Immature natural killer cell (primary cell): ENCODE data around the gene IL1RAPL2. TPM values are rescaled to one million over a fixed set of nuclear protein-coding genes. Genes with fewer than 3 reads are reported as not detected.

Experiments used
- DNase-seq, 3 donors: peaks; one replicate each; pipeline ENCODE4 v3.0.0; 2022; ENCODE audit warnings: mixed read lengths in 1 of 3
- H3K27ac Mint-ChIP-seq, 6 donors: one replicate each; pipeline ENCODE4 v1.8.0; 2020; ENCODE audit warnings: mixed read lengths in 6 of 6, mild to moderate bottlenecking in 5 of 6, inconsistent platforms in 4 of 6, moderate library complexity in 3 of 6
- H3K27me3 Mint-ChIP-seq, 3 donors: one replicate each; pipeline ENCODE4 v1.8.0; 2020 to 2021; ENCODE audit warnings: low read depth in 3 of 3, mild to moderate bottlenecking in 3 of 3, mixed read lengths in 3 of 3, moderate library complexity in 3 of 3, inconsistent platforms in 1 of 3
- H3K36me3 Mint-ChIP-seq, 3 donors: one replicate each; pipeline ENCODE4 v1.8.0; 2020; ENCODE audit warnings: mixed read lengths in 3 of 3, inconsistent platforms in 2 of 3, mild to moderate bottlenecking in 2 of 3
- H3K4me1 Mint-ChIP-seq, 2 donors: one replicate each; pipeline ENCODE4 v1.8.0; 2020; ENCODE audit warnings: inconsistent platforms in 2 of 2, mild to moderate bottlenecking in 2 of 2, mixed read lengths in 2 of 2, moderate library complexity in 1 of 2
- H3K4me3 Mint-ChIP-seq, 5 donors: one replicate each; pipeline ENCODE4 v1.8.0; 2020; ENCODE audit warnings: mild to moderate bottlenecking in 5 of 5, mixed read lengths in 5 of 5, inconsistent platforms in 3 of 5, moderate library complexity in 3 of 5
- H3K9me3 Mint-ChIP-seq, 6 donors: one replicate each; pipeline ENCODE4 v1.8.0; 2020; ENCODE audit warnings: mild to moderate bottlenecking in 6 of 6, mixed read lengths in 6 of 6, inconsistent platforms in 4 of 6, moderate library complexity in 3 of 6
- polyA plus RNA-seq, 3 donors: library from polyadenylated mRNA; unstranded; fragments of 300-500 nt; fragmentation: Illumina TruSeq; gene quantifications; one replicate each; pipeline ENCODE4 v1.2.3, GENCODE V29; 2021

The IL1RAPL2 gene
- polyA plus RNA-seq, 3 donors from 2014 or later, result not detected

DNA sequence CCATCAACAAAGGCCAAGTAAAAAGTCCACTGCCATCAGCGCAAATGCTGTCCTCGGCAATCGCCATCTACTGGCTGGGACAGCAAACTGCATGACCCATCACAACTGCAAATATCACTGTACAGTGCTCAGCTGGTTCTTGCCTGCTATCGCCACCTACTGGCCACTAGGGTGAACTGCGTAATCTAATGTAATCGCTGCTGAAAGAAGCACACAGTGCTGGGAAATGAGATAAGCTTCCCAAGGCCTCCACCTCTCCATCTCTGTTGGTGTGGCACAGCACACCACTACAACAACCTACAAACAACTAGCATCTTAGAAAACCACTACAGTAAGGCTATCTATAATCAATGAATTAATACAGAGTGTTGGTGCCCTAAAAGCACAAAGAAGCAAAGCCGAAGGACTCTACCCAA lies 356.2 kb downstream of the IL1RAPL2 start:
- no peaks in the 10 kb centered on the region for H3K9me3 Mint-ChIP-seq
- peak overlapping the region in 1 of 6 donors; percentile 5 for H3K27ac Mint-ChIP-seq
- no peaks in the 10 kb centered on the region for H3K4me1 Mint-ChIP-seq
- no peak overlapping the region for H3K4me3 Mint-ChIP-seq
- H3K36me3 Mint-ChIP-seq, result no peaks in the 10 kb centered on the region
- H3K27me3 Mint-ChIP-seq, result peaks cover 0 to 2% (median 2%) of the 10 kb centered on the region in 3 donors
- peak; percentile 50 to 71 (median 64) for DNase-seq

DNA sequence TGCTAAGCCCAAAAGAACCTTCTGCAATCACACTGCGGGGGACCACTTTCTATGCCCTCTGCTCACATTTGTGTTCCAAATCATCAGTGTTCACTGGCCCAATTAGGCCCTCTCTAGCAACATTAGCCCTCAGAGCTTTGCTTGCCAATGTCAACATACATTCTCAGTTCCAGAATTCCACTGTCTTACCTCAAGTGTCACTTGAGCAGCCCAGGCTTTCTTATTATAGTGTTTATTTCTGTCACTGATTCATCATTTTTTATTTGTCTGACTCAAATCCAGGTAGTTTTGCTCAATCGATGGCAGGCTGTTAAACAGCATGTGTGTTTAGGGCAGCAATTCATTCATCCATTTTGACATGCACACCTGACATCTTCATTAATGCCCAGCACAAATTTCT lies 363.3 kb downstream of the IL1RAPL2 start:
- peaks cover 0 to 9% (median 2%) of the 10 kb centered on the region in 3 donors for H3K27me3 Mint-ChIP-seq
- no peak overlapping the region for H3K27ac Mint-ChIP-seq
- no peaks in the 10 kb centered on the region for H3K4me1 Mint-ChIP-seq
- H3K36me3 Mint-ChIP-seq, result no peaks in the 10 kb centered on the region
- no peak overlapping the region for H3K4me3 Mint-ChIP-seq
- H3K9me3 Mint-ChIP-seq, result no peaks in the 10 kb centered on the region
- no peak for DNase-seq

DNA sequence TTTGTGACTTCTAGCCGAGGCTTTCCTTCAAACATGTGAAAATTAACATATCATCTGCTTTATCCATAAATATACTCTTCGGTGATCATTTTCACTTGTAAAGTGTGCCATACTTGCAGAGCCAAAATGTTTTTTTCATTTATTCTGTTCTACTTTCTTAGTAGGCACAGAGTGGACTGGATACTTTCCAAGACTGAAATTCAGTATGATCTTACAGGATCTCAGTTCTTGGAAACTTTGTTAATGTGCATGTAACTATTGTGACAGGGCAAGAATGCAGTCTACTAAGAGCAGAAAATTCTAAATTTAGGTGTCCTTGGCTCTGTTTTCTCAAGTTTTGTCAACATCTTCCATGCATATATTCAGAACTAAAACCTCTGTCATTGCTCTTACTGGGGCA lies 369.6 kb downstream of the IL1RAPL2 start:
- H3K27ac Mint-ChIP-seq, result no peak overlapping the region
- no peaks in the 10 kb centered on the region for H3K36me3 Mint-ChIP-seq
- H3K4me3 Mint-ChIP-seq, result no peak overlapping the region
- peaks cover 0 to 2% (median 0%) of the 10 kb centered on the region in 3 donors for H3K27me3 Mint-ChIP-seq
- no peaks in the 10 kb centered on the region for H3K9me3 Mint-ChIP-seq
- H3K4me1 Mint-ChIP-seq, result no peaks in the 10 kb centered on the region
- DNase-seq, result no peak

DNA sequence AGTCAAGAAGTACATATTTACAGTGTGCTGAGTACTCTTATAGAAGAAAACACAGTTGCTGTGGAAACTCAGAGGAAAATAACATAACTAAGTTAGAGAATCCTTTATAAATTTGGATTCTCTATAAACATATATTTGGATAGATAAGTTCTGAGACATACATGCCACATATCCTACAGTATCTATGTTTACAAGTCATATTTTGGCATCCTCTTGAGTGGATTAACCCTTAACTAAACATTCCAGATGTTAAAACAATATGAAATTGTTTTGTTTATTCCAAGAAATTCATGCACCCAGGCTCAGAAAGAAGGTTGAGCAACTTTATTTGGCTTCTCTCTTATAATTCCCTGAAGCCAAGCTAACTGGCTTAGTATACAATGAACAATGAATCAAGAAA lies 387.3 kb downstream of the IL1RAPL2 start:
- Mint-ChIP-seq H3K27ac (no peak overlapping the region), H3K9me3 (peaks cover 0 to 3% (median 0%) of the 10 kb centered on the region in 6 donors), H3K4me3 (no peak overlapping the region), H3K4me1 (no peaks in the 10 kb centered on the region), H3K36me3 (no peaks in the 10 kb centered on the region), H3K27me3 (no peaks in the 10 kb centered on the region)
- DNase-seq, result no peak

DNA sequence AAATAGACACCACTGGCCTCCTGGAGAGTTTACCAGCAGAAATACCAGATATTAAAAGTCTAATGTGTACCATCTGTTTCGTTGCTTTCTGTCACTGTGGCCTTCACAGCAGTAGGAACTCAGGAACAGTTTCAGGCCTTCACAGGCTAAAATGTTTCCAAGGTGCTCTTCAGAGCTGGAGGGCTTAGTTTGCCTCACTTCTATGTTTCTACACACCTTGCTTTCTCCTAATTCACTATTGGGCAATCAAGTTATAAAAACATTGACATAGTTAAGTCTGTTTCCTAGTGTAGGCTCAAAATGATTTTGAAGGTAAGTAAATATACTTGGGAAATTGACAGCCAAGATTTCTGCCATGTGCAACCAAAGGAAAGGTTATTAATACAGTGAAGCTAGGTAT lies 395.9 kb downstream of the IL1RAPL2 start:
- H3K36me3 Mint-ChIP-seq, result no peaks in the 10 kb centered on the region
- H3K4me1 Mint-ChIP-seq, result no peaks in the 10 kb centered on the region
- DNase-seq, result no peak

DNA sequence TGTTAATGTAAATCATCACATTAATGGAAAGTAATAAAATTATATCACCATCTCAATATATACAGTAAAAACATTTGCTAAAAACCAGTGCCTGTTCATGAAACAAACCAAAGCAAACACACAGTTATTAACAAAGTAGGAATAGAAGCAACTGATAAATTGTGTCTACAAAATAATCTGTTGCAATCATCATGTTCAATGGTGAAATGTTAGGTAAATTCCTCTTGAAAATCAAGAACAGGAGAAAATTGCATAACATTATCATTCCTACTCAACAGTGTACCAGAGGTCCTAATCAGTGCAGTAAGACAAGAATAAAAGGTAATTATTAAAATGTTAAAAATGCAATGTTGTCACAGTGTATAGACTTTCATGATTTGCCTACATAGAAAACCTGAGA lies 402.2 kb downstream of the IL1RAPL2 start:
- H3K4me3 Mint-ChIP-seq, result no peak overlapping the region
- H3K27me3 Mint-ChIP-seq, result peaks cover 0 to 4% (median 0%) of the 10 kb centered on the region in 3 donors
- peaks cover 0 to 1% (median 0%) of the 10 kb centered on the region in 6 donors for H3K9me3 Mint-ChIP-seq
- no peak for DNase-seq
- no peaks in the 10 kb centered on the region for H3K36me3 Mint-ChIP-seq
- no peaks in the 10 kb centered on the region for H3K4me1 Mint-ChIP-seq
- no peak overlapping the region for H3K27ac Mint-ChIP-seq

More for the DNA sequence above, 395.9 kb downstream of the IL1RAPL2 start:
- H3K27ac Mint-ChIP-seq, result no peak overlapping the region
- no peak overlapping the region for H3K4me3 Mint-ChIP-seq
- peaks cover 0 to 1% (median 0%) of the 10 kb centered on the region in 3 donors for H3K27me3 Mint-ChIP-seq
- H3K9me3 Mint-ChIP-seq, result peaks cover 0 to 1% (median 0%) of the 10 kb centered on the region in 6 donors

DNA sequence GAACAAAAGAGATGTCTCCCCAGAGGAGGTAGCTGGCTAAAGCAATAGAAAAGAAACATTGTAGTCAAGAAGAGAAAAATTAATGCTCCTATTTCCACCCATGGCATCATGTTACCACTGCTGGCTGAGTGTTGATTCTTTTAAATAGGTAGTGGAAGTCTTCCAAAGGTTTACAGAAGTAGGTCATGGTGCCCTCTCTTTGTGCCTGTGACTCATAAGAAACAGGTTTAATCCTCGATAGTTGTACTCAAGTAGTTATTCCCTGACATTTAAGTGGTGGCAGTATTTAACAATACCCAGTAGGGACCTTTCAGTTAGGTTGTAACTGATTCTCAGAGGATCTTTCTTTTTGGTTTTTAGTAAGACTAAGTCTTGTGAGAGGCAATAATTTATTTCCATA lies 406.7 kb downstream of the IL1RAPL2 start:
- Mint-ChIP-seq H3K36me3 (no peaks in the 10 kb centered on the region), H3K4me1 (no peaks in the 10 kb centered on the region), H3K9me3 (peaks cover 0 to 4% (median 0%) of the 10 kb centered on the region in 6 donors), H3K27ac (no peak overlapping the region), H3K27me3 (peaks cover 0 to 4% (median 3%) of the 10 kb centered on the region in 3 donors), H3K4me3 (no peak overlapping the region)
- no peak for DNase-seq

DNA sequence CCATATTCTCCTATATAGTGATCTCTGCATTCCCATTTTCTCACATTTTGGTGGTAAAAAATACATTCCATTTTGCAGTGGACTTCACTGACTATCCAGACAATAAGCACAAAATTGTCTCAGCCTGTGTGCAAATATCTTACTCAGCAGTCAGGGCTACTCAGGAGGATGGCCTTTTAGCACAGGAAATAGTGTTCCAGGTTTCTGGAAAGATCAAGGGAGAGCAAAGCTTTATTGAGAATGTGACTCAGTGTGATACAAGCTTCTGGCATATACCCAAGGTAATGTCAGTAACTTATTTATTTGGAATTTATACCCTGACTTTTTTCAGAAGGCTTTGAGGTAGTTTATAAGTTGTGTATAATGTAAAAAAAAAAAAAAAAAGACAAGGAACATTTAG lies 421.1 kb downstream of the IL1RAPL2 start:
- Mint-ChIP-seq H3K27ac (no peak overlapping the region), H3K4me1 (no peaks in the 10 kb centered on the region), H3K36me3 (no peaks in the 10 kb centered on the region), H3K9me3 (peaks cover 0 to 3% (median 0%) of the 10 kb centered on the region in 6 donors), H3K4me3 (no peak overlapping the region), H3K27me3 (peaks cover 0 to 12% (median 0%) of the 10 kb centered on the region in 3 donors)
- DNase-seq, result no peak

DNA sequence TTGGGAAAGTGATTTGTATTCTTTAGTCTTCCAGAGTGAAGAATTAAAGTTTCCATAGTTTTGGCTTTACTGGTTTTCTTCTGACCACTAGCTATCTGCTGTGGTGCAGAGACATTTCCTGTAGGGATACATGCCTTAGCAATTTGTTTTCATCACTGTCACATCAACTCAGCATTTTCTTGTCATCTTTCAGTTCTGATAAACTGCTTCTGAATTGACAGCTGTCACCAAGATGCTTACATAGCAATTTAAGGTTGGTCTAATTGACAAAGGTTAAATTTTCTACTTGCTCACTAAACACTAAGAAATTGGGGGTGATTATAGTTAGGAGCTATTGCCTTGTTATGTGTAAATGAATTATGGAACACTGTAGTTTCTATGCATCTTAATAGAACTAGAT lies 422.0 kb downstream of the IL1RAPL2 start:
- Mint-ChIP-seq H3K36me3 (no peaks in the 10 kb centered on the region), H3K9me3 (peaks cover 0 to 3% (median 0%) of the 10 kb centered on the region in 6 donors), H3K27me3 (peaks cover 0 to 12% (median 0%) of the 10 kb centered on the region in 3 donors), H3K4me1 (no peaks in the 10 kb centered on the region), H3K4me3 (no peak overlapping the region), H3K27ac (no peak overlapping the region)
- no peak for DNase-seq

DNA sequence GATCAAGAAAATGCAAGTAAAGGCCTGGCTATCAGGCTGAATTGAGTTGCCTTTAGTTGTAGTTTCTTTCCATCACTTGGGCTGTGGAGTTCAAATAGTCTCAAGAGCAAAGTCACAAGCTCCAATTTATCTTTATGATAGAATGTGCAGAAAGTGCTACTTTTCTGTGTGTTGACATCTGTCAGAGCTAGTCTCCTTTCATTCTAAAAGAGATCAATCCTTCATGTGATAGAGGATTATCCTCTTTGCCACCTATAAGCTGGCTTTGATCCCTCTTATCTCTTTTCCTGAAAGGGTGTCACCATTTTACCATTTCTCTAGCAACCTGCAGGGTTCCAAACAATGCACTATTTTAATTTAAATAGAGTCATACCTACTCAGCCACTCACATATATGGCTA lies 429.5 kb downstream of the IL1RAPL2 start:
- DNase-seq, result no peak
- no peaks in the 10 kb centered on the region for H3K36me3 Mint-ChIP-seq
- H3K27ac Mint-ChIP-seq, result no peak overlapping the region
- no peaks in the 10 kb centered on the region for H3K4me1 Mint-ChIP-seq
- H3K9me3 Mint-ChIP-seq, result peaks cover 0 to 3% (median under 1%) of the 10 kb centered on the region in 6 donors
- no peak overlapping the region for H3K4me3 Mint-ChIP-seq
- peaks cover 0 to 9% (median 5%) of the 10 kb centered on the region in 3 donors for H3K27me3 Mint-ChIP-seq

DNA sequence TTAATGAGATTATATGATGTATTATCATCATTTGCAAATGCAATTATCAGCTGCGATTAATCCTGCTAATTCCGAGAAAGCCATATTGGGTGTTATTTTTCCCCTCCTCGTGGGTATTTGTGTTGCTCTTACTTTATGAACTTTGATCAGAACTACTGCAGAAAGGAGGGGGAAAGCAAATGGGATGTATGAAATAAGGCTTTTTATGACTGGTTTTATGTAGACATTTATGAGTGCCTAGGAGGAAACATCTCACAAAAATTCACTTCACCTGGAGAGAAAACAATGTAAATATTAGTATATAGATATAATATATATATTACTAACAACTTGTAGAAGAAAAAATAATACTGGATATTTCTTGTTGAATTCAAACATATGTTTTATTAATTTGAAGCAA lies 440.1 kb downstream of the IL1RAPL2 start:
- H3K9me3 Mint-ChIP-seq, result peaks cover 0 to 2% (median 0%) of the 10 kb centered on the region in 6 donors
- no peak overlapping the region for H3K27ac Mint-ChIP-seq
- H3K4me3 Mint-ChIP-seq, result no peak overlapping the region
- H3K36me3 Mint-ChIP-seq, result no peaks in the 10 kb centered on the region
- peaks cover 2 to 3% (median 2%) of the 10 kb centered on the region in 3 donors for H3K27me3 Mint-ChIP-seq
- no peaks in the 10 kb centered on the region for H3K4me1 Mint-ChIP-seq
- DNase-seq, result no peak

DNA sequence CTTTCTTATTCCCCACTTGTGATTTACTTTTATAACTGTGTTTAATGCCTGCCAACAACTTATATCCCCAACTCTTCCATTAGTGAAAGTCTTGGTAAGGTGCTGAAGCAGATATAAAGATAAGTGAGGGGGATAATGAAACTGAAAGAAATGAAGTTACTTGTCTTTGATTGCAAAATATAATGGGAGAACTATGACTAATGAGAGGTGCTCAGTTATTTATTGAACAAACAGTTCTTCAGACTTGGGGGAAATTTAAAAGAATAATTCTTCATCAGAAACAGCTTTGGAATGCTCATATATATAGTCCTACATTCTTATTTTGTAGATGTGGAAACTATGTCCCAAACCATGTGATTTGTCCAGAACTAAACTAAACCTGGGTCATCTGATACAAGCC lies 441.0 kb downstream of the IL1RAPL2 start:
- H3K36me3 Mint-ChIP-seq, result no peaks in the 10 kb centered on the region
- H3K4me3 Mint-ChIP-seq, result no peak overlapping the region
- DNase-seq, result no peak
- H3K4me1 Mint-ChIP-seq, result no peaks in the 10 kb centered on the region
- H3K27ac Mint-ChIP-seq, result no peak overlapping the region
- H3K27me3 Mint-ChIP-seq, result peaks cover 2 to 3% (median 2%) of the 10 kb centered on the region in 3 donors
- peaks cover 0 to 2% (median 0%) of the 10 kb centered on the region in 6 donors for H3K9me3 Mint-ChIP-seq

DNA sequence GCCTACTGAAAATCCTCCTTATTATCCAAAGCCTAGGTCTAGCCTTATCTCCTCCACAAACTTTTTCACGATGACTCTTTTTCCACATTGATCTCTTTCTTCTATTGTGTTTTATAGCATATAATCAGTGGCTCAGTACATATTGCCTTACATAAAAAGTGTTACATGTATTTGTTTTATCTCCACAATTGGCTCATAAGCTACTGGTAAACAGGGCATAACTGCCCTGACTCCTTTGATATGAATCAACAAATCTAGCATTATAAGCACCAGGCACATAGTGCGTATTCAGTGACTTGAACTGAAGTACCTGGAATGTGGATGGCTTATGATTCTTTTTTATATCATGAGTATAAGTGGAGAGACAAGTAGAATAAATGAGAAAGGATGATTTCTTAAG lies 447.7 kb downstream of the IL1RAPL2 start:
- no peaks in the 10 kb centered on the region for H3K36me3 Mint-ChIP-seq
- H3K4me3 Mint-ChIP-seq, result no peak overlapping the region
- H3K9me3 Mint-ChIP-seq, result peaks cover 0 to 4% (median 2%) of the 10 kb centered on the region in 6 donors
- H3K27ac Mint-ChIP-seq, result no peak overlapping the region
- no peak for DNase-seq
- H3K27me3 Mint-ChIP-seq, result peaks cover 0 to 8% (median 3%) of the 10 kb centered on the region in 3 donors
- no peaks in the 10 kb centered on the region for H3K4me1 Mint-ChIP-seq

DNA sequence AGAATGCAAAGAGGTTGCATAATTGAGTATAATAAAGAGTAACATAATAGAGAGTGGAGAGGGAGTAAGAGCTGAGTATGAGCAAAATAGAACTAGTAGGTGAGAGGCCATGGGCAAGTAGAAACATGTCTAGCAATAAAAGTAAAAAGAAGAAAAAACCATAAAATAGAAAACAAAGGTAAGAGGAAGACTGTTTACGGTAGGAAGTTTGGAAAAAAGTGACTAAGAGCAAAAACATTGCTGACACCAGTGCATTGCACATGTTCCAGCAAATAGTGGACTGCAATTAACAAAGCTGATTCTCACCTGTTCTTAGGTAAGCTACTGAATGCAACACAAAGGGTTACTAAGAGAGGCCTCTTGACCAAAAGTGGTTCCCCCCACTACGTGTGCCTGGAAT lies 451.6 kb downstream of the IL1RAPL2 start:
- H3K27ac Mint-ChIP-seq, result no peak overlapping the region
- no peak for DNase-seq
- no peaks in the 10 kb centered on the region for H3K4me1 Mint-ChIP-seq
- H3K4me3 Mint-ChIP-seq, result no peak overlapping the region
- H3K36me3 Mint-ChIP-seq, result no peaks in the 10 kb centered on the region
- H3K9me3 Mint-ChIP-seq, result peaks cover 0 to 3% (median 1%) of the 10 kb centered on the region in 6 donors
- H3K27me3 Mint-ChIP-seq, result peaks cover 0 to 8% (median 5%) of the 10 kb centered on the region in 3 donors

DNA sequence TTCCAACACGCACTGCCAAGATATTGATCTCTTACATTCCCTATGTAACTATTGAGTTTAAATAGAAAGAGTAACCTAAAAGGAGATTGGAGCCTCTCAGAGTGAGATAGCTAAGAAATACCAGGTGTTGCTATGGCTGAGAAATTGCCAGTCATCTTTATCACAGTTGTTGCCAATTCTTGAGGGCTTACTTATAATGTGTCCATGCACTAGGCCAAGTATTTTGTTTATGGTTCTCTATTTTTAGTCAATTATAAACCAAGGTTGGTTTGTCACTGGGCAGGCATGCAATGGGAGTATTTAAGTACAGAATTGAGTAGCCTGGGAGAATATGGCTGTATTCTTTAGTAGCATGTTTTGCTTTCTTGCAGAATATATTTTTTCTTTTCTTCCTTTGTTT lies 452.9 kb downstream of the IL1RAPL2 start:
- Mint-ChIP-seq H3K4me3 (no peak overlapping the region), H3K27ac (no peak overlapping the region), H3K9me3 (peaks cover 0 to 3% (median 1%) of the 10 kb centered on the region in 6 donors), H3K27me3 (peaks cover 1 to 8% (median 5%) of the 10 kb centered on the region in 3 donors), H3K4me1 (no peaks in the 10 kb centered on the region), H3K36me3 (no peaks in the 10 kb centered on the region)
- DNase-seq, result no peak
